AG10803 (cell line): ENCODE results near the gene KRTAP10-9.
"Not testable (repeated sequence)": the region's sequence is repeated elsewhere in the genome, so short reads cannot be mapped to it uniquely, and the experiment has no call there.

Experiments used
- DNase-seq: peaks from one replicate; pipeline ENCODE4 v3.0.0; 2010; ENCODE audit warnings: low read depth
- H3K4me3 ChIP-seq: 2 replicates; pipeline ENCODE4 v1.5.1; 2011; ENCODE audit warnings: mild to moderate bottlenecking, low read length, control low read depth
- CTCF ChIP-seq: conservative IDR thresholded peaks from 2 replicates; pipeline ENCODE4 v1.5.1; 2011; ENCODE audit warnings: mild to moderate bottlenecking, low read length, control low read depth, inconsistent platforms

The KRTAP10-9 gene

GRCh38 chr21:44626673-44627143, at the start of gene KRTAP10-9:
Gene KRTAP10-9 (plus strand): TSS chr21:44627093. CDS start chr21:44627172, 79 bp downstream.
- no peak for DNase-seq
- TF ChIP-seq CTCF, result no peak
- no peak within 1 kb of the TSS for H3K4me3 ChIP-seq

GRCh38 chr21:44578371-44579055, 48.4 kb upstream of the KRTAP10-9 start:
- H3K4me3 ChIP-seq, result no peak overlapping the region
- TF ChIP-seq CTCF, result no peak
- no peak for DNase-seq

- no peak for TF ChIP-seq CTCF
Observed at GRCh38 chr21:44579056-44579832, 47.6 kb upstream of the KRTAP10-9 start.

GRCh38 chr21:44579833-44580144, 47.1 kb upstream of the KRTAP10-9 start:
- DNase-seq, result no peak
- no peak overlapping the region for H3K4me3 ChIP-seq
- no peak for TF ChIP-seq CTCF

More at GRCh38 chr21:44579056-44579832, 47.6 kb upstream of the KRTAP10-9 start:
- no peak overlapping the region for H3K4me3 ChIP-seq
- DNase-seq, result no peak

- H3K4me3 ChIP-seq, DNase-seq: not testable (repeated sequence)
Observed at GRCh38 chr21:44580231-44580821, 46.6 kb upstream of the KRTAP10-9 start, which contains the start of gene KRTAP10-5. Gene KRTAP10-5 (minus strand): TSS chr21:44580604. CDS start chr21:44580578, 26 bp downstream.

- no peak for TF ChIP-seq CTCF
- no peak overlapping the region for H3K4me3 ChIP-seq
- no peak for DNase-seq
Observed at GRCh38 chr21:44581158-44581557, 45.7 kb upstream of the KRTAP10-9 start.

GRCh38 chr21:44582055-44582454, 44.8 kb upstream of the KRTAP10-9 start:
- no peak for DNase-seq
- no peak overlapping the region for H3K4me3 ChIP-seq
- TF ChIP-seq CTCF, result no peak
